ENCODE measurements around the gene LIPH.

Gene LIPH

DNA sequence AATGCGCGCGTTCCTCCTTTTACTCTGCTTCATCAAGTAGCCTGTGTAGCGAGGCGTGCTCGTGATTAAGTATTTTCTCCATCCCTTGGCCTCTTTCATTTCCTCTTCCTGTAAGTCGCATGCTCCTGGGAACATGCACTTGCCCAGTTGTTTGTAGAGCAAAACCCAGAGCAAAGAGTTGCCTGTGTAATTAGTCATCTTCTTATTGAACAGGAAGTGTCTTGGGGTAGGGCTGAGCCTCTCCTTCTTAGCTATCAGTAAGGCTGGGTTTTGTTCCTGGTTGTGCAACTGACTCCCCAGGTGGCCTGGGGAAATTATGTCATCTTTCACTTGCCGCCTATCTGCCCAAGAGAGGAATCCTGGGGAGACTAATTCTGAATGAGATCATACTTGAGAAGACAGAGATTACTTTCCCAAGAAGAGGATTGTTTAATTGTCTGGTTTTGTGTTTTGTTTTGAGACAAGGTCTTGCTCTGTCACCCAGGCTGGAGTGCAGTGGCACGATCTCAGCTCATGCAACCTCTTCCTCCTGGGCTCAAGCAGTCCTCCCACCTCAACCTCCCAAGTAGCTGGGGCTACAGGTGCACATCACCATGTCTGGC is 14.9 kb downstream of the LIPH start:
- peak; percentile 86 for DNase-seq

DNA sequence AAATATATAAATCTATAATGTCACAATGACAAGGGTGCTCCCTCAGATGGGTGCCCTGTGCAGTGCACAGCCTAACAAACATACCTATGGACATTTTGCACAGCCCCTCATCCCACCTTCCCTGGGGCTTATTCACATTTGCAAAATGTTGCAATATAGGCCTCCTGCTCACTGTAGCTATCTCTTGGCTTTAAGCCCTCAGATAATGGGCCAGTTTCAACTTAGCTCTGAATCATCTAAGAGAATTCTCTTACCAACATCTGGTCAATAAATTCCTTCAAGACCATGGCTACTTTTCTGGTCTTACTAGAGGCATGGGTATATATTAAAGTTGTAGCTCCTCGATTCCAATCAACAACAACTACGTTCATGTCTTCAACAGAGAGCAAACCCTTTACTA is 17.9 kb downstream of the LIPH start:
- no peak for DNase-seq

DNA sequence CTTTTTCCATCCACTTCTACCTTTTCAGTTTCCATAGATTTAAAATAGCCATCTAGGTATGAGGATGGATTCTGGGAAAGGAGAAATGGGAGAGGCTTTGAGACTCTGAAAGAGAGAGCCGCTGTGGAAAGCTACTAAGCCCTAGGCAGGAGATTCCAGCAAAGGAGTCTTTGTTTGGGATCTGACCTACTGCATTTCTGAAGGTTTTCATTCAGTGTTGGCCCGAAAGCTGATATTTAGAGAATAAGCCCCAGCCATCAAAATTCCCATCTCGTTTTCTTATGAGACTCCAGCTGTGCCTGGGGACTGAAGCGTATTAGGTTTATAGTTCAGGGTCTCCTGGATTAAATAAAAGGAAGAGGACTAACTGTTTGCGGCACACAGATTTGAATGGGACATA is 19.5 kb downstream of the LIPH start:
- DNase-seq = no peak

GRCh38 chr3:185530856-185531255 is 21.5 kb downstream of the LIPH start:
- no peak for DNase-seq

DNA sequence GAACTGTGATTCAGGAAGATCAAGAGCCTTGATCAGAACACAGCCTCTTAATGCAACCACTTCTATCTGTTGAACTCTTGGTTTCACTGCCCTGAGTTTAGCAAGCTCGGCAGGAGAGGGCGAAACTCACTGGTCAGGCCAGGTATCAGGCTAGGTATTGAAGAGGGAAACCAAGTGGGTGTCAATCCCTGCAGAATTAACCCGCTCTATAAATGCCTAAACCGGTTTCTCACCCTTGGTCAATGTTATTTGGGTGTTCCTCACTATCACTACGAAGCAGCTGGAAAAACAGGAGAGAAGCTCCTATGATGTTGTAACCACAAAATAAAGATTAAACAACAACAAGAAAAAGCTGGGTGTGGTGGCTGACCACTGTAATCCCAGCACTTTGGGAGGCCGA is 23.9 kb downstream of the LIPH start:
- peak; percentile 74 for DNase-seq

DNA sequence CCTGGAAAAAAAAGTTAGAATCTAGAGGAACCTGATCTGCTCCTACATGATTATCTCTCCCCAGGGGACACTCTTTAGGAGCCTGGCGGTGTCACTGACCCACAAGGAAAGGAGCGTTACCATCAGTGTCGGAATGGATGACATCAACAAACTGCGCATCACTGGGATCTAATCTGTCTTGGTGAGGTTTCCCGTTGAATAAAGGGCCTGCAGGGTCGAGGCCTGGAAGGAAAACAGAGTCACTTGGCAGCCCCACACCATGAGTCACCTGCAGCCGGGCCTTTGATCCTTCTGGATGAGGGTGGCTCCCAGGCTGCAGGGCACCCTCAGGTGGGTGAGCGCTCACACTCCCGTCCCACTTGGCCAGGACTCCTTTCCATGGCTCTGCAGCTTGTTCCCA is 25.0 kb downstream of the LIPH start:
- DNase-seq = no peak

GRCh38 chr3:185526349-185526951 is 25.9 kb downstream of the LIPH start:
- DNase-seq = no peak

GRCh38 chr3:185521349-185522138 is 30.8 kb downstream of the LIPH start:
- no peak for DNase-seq

GRCh38 chr3:185519021-185519420 is 33.4 kb downstream of the LIPH start:
- DNase-seq = no peak

GRCh38 chr3:185517387-185518130 is 34.8 kb downstream of the LIPH start:
- no peak for DNase-seq

DNA sequence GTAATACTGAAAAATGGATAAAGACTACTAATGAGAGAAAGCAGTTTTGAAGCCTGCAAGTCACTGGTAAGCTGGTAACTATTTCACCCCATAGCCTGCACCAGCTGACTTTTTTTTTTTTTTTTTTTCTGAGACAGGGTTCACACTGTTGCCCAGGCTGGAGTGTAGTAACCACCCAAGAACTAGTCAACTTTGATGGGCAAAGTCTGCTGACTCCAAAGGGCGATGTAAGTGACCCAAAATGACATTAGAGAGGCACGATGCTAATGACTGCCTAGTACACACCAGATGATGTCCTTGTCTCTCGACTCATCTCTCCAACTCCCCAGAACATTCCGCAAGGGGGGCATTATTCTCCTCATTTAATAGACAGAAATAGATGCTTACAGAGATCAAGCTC is 40.7 kb downstream of the LIPH start:
- DNase-seq = no peak

DNA sequence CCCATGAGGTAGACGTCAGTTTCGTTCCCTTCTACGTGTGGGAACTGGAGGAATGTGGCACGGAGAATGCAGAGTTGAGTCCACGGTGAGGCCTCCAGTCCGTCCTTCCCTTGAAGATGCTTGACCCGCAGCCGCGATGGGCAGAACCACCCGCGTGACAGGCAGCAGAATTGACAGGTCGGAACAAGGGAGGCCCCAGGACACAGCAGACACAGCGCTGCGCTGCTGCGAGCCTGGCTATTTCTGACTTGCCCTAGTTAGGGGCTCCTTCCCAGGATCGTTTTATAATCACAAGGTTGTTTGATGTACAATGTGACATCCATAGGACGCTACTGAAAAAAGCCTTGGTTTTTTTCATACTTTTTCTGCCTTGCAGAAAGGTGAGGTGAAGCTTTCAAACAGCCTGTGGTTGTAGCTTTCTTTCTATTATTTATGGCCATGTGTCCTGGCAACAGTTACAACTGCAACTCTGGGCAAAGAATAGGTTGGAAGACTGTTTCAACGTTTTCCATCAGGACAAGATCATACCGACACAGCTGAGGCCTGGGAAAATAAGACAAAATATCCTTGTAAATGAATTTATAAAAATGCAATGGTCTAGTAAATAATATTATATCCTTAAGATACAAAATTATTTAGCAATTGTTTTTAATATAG is 43.9 kb downstream of the LIPH start:
- no peak for DNase-seq

- DNase-seq = no peak
These were observed 44.5 kb downstream of the LIPH start for GRCh38 chr3:185507883-185508282.

- DNase-seq = no peak
These were observed 47.8 kb downstream of the LIPH start for GRCh38 chr3:185504636-185505035.

- no peak for DNase-seq
These were observed 48.9 kb downstream of the LIPH start for GRCh38 chr3:185503521-185503920.

- DNase-seq = no peak
These were observed 49.4 kb downstream of the LIPH start for GRCh38 chr3:185502987-185503386.

DNA sequence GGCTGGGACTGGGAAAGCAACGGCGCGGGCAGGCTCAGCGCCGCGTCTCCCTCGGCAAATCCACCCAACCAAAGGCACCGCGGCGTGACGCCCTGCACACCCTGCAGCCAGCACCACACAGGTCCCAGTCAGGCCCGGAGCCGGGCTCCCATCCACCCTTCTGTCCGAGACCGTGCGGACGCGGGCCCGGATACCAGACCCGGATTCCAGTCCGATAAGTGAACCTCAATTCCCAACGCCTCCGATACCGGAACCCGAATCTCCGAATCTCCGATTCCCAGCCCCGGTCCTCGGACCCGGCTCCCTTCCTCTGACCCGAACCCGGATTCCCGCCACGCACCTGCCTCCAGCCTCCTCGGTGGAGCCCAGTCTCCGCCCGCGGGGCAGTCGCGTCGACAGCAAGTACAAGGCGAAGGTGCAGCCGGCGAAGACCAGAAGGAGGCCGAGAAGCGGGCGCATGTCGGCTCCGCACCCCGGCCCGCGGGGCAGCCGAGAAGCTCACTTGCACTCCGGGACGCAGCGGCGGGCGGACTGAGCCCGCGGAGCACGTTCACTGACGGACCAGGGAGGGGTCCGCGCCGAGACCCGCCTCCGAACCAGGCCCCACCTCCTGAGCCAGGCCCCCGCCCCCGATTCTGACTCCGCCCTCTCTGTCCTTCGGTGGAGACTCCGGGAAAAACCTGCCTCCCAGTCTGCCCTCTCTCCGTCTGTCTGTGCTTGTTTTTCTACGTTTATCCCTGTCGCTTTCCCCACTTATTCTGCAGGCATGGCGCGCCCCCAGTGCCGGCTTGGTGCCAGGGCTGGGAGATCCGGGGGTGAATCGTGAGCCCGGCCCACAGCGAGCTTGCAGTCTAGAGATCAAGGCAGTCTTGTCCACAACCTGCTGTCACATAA is 53.6 kb downstream of the LIPH start, which contains the start of gene TMEM41A:
TSS of gene TMEM41A (minus strand) at position 533 of the 894 bp plus-strand sequence. CDS start at position 459, 74 bp downstream.
- DNase-seq = peak; percentile 95

DNA sequence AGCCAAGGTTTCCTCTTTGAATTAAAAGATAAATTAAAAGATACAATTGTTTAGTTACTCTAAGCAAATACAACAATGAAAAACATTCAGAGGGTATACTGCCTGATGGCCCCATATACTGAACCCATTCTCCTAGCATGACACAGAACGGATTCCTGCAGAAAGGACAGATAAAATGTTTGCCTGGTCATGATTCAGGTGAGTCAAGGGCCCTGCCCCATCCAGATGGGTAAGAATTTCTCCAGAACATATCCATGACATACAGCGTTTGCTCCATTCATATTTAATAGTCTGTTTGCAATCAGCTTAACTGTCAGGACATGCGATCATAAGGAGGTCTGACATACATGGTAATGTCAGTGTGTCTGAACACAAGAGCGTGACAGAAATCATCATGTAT is 62.1 kb downstream of the LIPH start:
- DNase-seq = no peak

GRCh38 chr3:185489462-185489861 is 62.9 kb downstream of the LIPH start:
- no peak for DNase-seq

DNA sequence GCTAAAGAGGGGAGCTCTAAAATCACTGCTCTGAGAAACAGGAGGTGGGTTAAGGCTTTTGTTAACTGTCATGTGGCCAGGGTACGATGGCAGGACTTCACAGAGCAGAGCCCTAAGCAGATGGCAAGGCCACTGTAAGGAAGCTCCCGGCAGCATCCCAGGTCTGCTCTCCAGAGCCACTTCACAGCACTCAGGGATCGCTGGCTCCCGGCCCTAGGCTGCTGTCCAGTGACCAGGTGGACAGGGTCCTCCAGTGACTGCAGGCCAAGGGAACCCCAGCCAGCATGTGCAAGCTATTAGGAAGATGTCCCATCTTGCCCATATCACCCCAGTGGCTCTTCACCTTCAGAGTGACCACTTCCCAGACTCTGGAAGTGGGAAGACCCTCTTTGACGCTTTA is 63.9 kb downstream of the LIPH start:
- DNase-seq = no peak

GRCh38 chr3:185486394-185486793 is 66.0 kb downstream of the LIPH start:
- DNase-seq = no peak

DNA sequence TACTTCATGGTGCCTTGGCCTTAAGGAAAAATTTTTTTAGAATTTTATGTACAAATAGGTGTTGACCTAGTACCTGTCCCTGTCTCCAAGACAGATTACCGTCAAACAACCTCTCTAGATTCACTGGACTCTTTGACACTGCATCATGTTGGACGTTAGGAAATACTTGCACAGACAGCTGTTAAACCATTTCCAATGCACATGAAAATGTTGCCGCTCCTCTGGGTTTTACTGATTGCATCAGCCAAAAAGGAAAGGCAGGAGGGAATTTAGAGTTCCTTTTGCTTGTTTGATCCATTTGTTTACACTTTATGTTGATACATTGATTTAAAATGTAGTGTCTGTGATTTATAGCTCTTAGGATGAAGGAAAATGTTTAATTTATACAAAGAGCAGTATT is 68.1 kb downstream of the LIPH start:
- no peak for DNase-seq
